Thyroid gland (tissue), 4 donors: Measurements from ENCODE around the gene MAL.

ENCODE experiments used
- CTCF ChIP-seq, 6 experiments: fragments of 200-600 bp in 3 of 6; fragments of 450-650 bp in 3 of 6; sonication (generic) in 3 of 6; IDR thresholded peaks; one replicate each; pipeline ENCODE4 v1.5.1; 2016 to 2019; ENCODE audit warnings: antibody characterized with exemption in 6 of 6, mild to moderate bottlenecking in 2 of 6, inconsistent platforms in 1 of 6, moderate library complexity in 1 of 6
- POLR2A ChIP-seq, 2 donors: fragments of 450-650 bp; IDR thresholded peaks; one replicate each; pipeline ENCODE4 v1.6.1; 2017; ENCODE audit warnings: antibody characterized with exemption in 2 of 2, mild to moderate bottlenecking in 2 of 2, moderate library complexity in 1 of 2

GRCh38 chr2:95034221-95034620 is 8.7 kb downstream of the MAL start:
- TF ChIP-seq CTCF (IDR thresholded peaks at IDR 0.05) (no peak), POLR2A (IDR thresholded peaks at IDR 0.05) (no peak)
